Endodermal cell (in vitro differentiated cells): ENCODE results near the gene ACTR3. TPM values are rescaled to one million over a fixed set of nuclear protein-coding genes. Genes with fewer than 3 reads are reported as not detected.

Experiments
- DNase-seq: peaks from one replicate; pipeline ENCODE4 v3.0.0-alpha.2; 2017
- H3K27ac ChIP-seq: 2 replicates; pipeline ENCODE4 v1.5.1; 2013; ENCODE audit warnings: mild to moderate bottlenecking, low read depth, low read length, moderate library complexity
- H3K27me3 ChIP-seq: 2 replicates; pipeline ENCODE4 v1.6.1; 2013; ENCODE audit warnings: mild to moderate bottlenecking, low read length, moderate library complexity; ENCODE audit not compliant: insufficient read depth, control insufficient read depth, poor library complexity, severe bottlenecking
- H3K36me3 ChIP-seq: 2 replicates; pipeline ENCODE4 v1.7.0; 2013; ENCODE audit warnings: mild to moderate bottlenecking, low read length, moderate library complexity; ENCODE audit not compliant: control insufficient read depth, insufficient read depth
- H3K4me1 ChIP-seq: one replicate; pipeline ENCODE4 v1.7.0; 2013; ENCODE audit warnings: low read length; ENCODE audit not compliant: control insufficient read depth, insufficient read depth
- H3K4me3 ChIP-seq: 2 replicates; pipeline ENCODE4 v1.5.1; 2013; ENCODE audit warnings: mild to moderate bottlenecking, low read length, moderate library complexity
- H3K9ac ChIP-seq: 2 replicates; pipeline ENCODE4 v1.6.1; 2013; ENCODE audit warnings: mild to moderate bottlenecking, low read length, moderate library complexity; ENCODE audit not compliant: poor library complexity, severe bottlenecking; ENCODE audit errors: extremely low read depth
- H3K9me3 ChIP-seq: 2 replicates; pipeline ENCODE4 v1.6.1; 2013; ENCODE audit warnings: mild to moderate bottlenecking, low read length, moderate library complexity; ENCODE audit not compliant: control insufficient read depth
- H3K27ac Mint-ChIP-seq: 2 replicates; pipeline ENCODE4 v1.8.0; 2020; ENCODE audit warnings: mixed read lengths
- H3K27me3 Mint-ChIP-seq: 2 replicates; pipeline ENCODE4 v1.8.0; 2021; ENCODE audit warnings: mild to moderate bottlenecking, mixed read lengths; ENCODE audit not compliant: insufficient read depth
- H3K36me3 Mint-ChIP-seq: 2 replicates; pipeline ENCODE4 v1.8.0; 2020; ENCODE audit warnings: low read depth, mixed read lengths
- H3K4me1 Mint-ChIP-seq: 2 replicates; pipeline ENCODE4 v1.8.0; 2020; ENCODE audit warnings: mixed read lengths
- H3K4me3 Mint-ChIP-seq: 2 replicates; pipeline ENCODE4 v1.8.0; 2020; ENCODE audit warnings: mild to moderate bottlenecking, moderate library complexity, mixed read lengths
- H3K9me3 Mint-ChIP-seq: 2 replicates; pipeline ENCODE4 v1.8.0; 2020; ENCODE audit warnings: mild to moderate bottlenecking, mixed read lengths
- WGBS, 2 experiments: methylation state at CpG; one replicate each; pipeline versions ENCODE4 v1.1.5 to v1.1.7; 2013; ENCODE audit warnings: missing lambda C conversion rate in 2 of 2, mixed read lengths in 1 of 2; ENCODE audit not compliant: insufficient coverage in 1 of 2, insufficient read length in 1 of 2; 5-methylcytosine and 5-hydroxymethylcytosine counted together
- total RNA-seq, 2 donors: library from RNA; stranded (reverse); fragmentation: NEBNext Ultra II Directional in 1 of 2; extraction: Animal tissue kit (Norgen Biotek cat#: 25700) in 1 of 2; gene quantifications; 2 replicates in 1 of 2; 3 replicates in 1 of 2; pipeline ENCODE4 v1.2.1, GENCODE V29; 2021
- TF ChIP-seq, protein P1 (sequence below): fragments of 200-600 bp; sonication (generic); conservative IDR thresholded peaks from 2 replicates; pipeline ENCODE4 v1.5.0; 2021; ENCODE audit warnings: antibody characterized with exemption, mild to moderate bottlenecking

Gene ACTR3
- total RNA-seq, 2 donors from 2014 or later: 168 to 192 TPM

DNA sequence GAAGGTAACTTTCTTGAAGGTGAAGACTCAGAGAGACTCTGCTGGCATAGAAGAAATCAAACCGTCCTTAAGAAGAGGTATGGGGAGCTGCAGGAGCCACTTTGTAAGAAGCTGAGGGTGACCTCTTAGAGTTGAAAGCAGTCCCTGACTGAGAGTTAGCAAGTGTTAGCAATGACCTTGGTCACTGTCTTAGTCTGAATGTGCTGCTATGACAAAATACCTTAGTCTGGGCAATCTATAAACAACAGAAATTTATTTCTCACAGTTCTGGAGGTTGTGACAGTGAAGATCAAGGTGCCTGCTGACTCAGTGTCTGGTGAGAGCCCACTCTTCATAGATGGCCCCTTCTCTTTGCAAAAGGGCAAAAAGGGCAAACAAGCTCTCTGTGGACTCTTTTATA, 35.7 kb upstream of the ACTR3 start:
- H3K27ac Mint-ChIP-seq: no peak overlapping the region
- no peaks in the 10 kb centered on the region for H3K36me3 ChIP-seq
- no peaks in the 10 kb centered on the region for H3K9me3 Mint-ChIP-seq
- H3K27me3 ChIP-seq: no peaks in the 10 kb centered on the region
- no peaks in the 10 kb centered on the region for H3K4me1 Mint-ChIP-seq
- 89 to 93% methylated on average over 1 of the region's 1 CpG for WGBS, 2 experiments
- no peak overlapping the region for H3K27ac ChIP-seq
- no peak overlapping the region for H3K4me3 Mint-ChIP-seq
- no peak overlapping the region for H3K9ac ChIP-seq
- H3K27me3 Mint-ChIP-seq: no peaks in the 10 kb centered on the region
- no peak overlapping the region for H3K4me3 ChIP-seq
- DNase-seq: no peak
- TF ChIP-seq, protein P1, sequence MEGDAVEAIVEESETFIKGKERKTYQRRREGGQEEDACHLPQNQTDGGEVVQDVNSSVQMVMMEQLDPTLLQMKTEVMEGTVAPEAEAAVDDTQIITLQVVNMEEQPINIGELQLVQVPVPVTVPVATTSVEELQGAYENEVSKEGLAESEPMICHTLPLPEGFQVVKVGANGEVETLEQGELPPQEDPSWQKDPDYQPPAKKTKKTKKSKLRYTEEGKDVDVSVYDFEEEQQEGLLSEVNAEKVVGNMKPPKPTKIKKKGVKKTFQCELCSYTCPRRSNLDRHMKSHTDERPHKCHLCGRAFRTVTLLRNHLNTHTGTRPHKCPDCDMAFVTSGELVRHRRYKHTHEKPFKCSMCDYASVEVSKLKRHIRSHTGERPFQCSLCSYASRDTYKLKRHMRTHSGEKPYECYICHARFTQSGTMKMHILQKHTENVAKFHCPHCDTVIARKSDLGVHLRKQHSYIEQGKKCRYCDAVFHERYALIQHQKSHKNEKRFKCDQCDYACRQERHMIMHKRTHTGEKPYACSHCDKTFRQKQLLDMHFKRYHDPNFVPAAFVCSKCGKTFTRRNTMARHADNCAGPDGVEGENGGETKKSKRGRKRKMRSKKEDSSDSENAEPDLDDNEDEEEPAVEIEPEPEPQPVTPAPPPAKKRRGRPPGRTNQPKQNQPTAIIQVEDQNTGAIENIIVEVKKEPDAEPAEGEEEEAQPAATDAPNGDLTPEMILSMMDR: no peak
- H3K4me1 ChIP-seq: no peaks in the 10 kb centered on the region
- H3K36me3 Mint-ChIP-seq: no peaks in the 10 kb centered on the region
- no peaks in the 10 kb centered on the region for H3K9me3 ChIP-seq

DNA sequence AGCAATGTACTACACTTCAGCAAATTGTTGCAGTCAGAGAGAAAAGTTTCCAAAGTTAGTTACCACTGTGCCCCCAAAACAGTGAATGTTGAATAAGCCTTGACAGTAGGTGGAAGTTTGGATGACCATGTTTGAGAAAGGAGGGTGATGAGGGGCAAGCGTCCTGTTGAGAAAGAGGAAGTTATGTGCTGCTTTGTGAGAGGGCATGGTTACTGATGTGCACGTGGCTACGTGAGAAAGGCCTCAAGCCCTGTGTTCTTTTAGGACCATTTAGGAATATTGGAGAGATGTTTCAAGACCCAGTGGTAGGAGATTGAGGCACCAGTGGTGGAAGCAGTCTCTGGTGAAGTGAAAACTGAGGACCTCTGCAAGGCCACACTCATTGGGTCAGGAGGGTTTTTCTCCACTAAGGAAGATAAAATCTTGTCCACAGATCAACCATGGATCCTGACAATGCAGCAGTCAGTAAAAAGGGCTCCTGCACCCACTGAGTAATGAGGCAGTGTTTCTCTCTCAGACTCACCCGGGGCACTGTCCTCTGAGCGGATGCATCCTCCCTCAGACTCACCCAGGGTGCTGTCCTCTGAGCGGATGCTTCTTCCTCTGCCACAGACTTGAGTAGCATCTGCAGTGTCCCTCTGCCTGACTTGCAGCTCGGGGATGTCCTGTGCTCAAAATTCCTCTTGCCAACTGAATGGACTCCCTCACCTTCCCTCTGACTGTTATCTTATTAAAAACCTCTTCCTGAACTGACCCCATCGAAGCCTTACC, 34.7 kb upstream of the ACTR3 start:
- TF ChIP-seq, protein P1: no peak
- 82 to 86% methylated on average over 6 to 8 of the region's 8 CpGs for WGBS, 2 experiments
- DNase-seq: no peak
- Mint-ChIP-seq H3K27me3 (no peaks in the 10 kb centered on the region), H3K27ac (no peak overlapping the region), H3K36me3 (no peaks in the 10 kb centered on the region), H3K4me1 (no peaks in the 10 kb centered on the region), H3K4me3 (no peak overlapping the region), H3K9me3 (no peaks in the 10 kb centered on the region)
- Histone ChIP-seq H3K36me3 (no peaks in the 10 kb centered on the region), H3K27ac (no peak overlapping the region), H3K9ac (no peak overlapping the region), H3K4me3 (no peak overlapping the region), H3K9me3 (no peaks in the 10 kb centered on the region), H3K27me3 (no peaks in the 10 kb centered on the region), H3K4me1 (no peaks in the 10 kb centered on the region)

DNA sequence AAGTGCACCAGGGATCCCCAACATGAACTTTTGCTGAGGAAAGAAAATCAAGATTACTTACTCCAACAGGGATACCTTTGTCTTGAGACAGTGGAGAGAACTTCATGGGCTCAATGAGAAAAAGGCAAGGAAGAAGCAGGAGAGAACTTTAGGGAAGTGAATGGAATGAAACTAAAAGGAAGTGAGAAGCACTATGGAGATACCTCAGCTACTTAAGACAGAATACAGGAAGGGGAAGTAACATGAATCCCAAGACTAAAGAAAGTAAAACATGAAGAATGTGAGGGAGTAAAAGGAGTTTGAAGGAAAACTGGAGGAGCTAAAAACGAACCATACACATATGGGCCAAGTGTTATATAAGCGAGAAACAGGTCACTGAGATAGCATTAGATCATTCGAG, 32.4 kb upstream of the ACTR3 start:
- no peaks in the 10 kb centered on the region for H3K9me3 ChIP-seq
- Mint-ChIP-seq H3K4me1 (no peaks in the 10 kb centered on the region), H3K27me3 (peaks cover 2% of the 10 kb centered on the region), H3K9me3 (no peaks in the 10 kb centered on the region), H3K36me3 (no peaks in the 10 kb centered on the region), H3K4me3 (no peak overlapping the region), H3K27ac (no peak overlapping the region)
- H3K4me1 ChIP-seq: no peaks in the 10 kb centered on the region
- H3K4me3 ChIP-seq: no peak overlapping the region
- H3K27me3 ChIP-seq: no peaks in the 10 kb centered on the region
- no peaks in the 10 kb centered on the region for H3K36me3 ChIP-seq
- H3K27ac ChIP-seq: no peak overlapping the region
- no peak overlapping the region for H3K9ac ChIP-seq
- TF ChIP-seq, protein P1: no peak
- 93 to 94% methylated on average over 2 to 3 of the region's 3 CpGs for WGBS, 2 experiments
- no peak for DNase-seq
